Neuronal stem cell (in vitro differentiated cells): ENCODE data around the gene RNU1-2.
A peak's percentile ranks its signal among the peaks of the same experiment; 100 is the strongest.

Experiments used
- DNase-seq: peaks from one replicate; pipeline ENCODE4 v3.0.0-alpha.2; 2013; ENCODE audit warnings: low spot score
- H2AFZ ChIP-seq: one replicate; pipeline ENCODE4 v1.6.1; 2013; ENCODE audit warnings: mild to moderate bottlenecking, low read length, inconsistent platforms
- H2AK5ac ChIP-seq: 2 replicates; pipeline ENCODE4 v1.6.1; 2013; ENCODE audit warnings: low read depth, mild to moderate bottlenecking, inconsistent platforms, low read length, moderate library complexity, mixed read lengths
- H2BK120ac ChIP-seq: 2 replicates; pipeline ENCODE4 v1.6.1; 2013; ENCODE audit warnings: low read depth, mild to moderate bottlenecking, inconsistent platforms, low read length, moderate library complexity, mixed read lengths
- H2BK12ac ChIP-seq: one replicate; pipeline ENCODE4 v1.6.1; 2013; ENCODE audit warnings: low read length, inconsistent platforms
- H2BK15ac ChIP-seq: 2 replicates; pipeline ENCODE4 v1.6.1; 2013; ENCODE audit warnings: mild to moderate bottlenecking, low read length, inconsistent platforms, mixed read lengths
- H2BK5ac ChIP-seq: one replicate; pipeline ENCODE4 v1.6.1; 2013; ENCODE audit warnings: inconsistent platforms, mild to moderate bottlenecking, low read length, moderate library complexity
- H3K14ac ChIP-seq: one replicate; pipeline ENCODE4 v1.6.1; 2013; ENCODE audit warnings: low read length, inconsistent platforms
- H3K18ac ChIP-seq: 2 replicates; pipeline ENCODE4 v1.6.1; 2013; ENCODE audit warnings: low read length, inconsistent platforms
- H3K23ac ChIP-seq: 2 replicates; pipeline ENCODE4 v1.6.1; 2013; ENCODE audit warnings: low read depth, mild to moderate bottlenecking, mixed read lengths, low read length, inconsistent platforms; ENCODE audit not compliant: poor library complexity
- H3K27ac ChIP-seq: replicated peaks from 3 replicates; pipeline ENCODE4 v1.5.1; 2013; ENCODE audit warnings: low read length, inconsistent platforms
- H3K27me3 ChIP-seq, 3 experiments: 2 replicates each; pipeline ENCODE4 v1.6.1; 2013; ENCODE audit warnings: low read length in 3 of 3, mild to moderate bottlenecking in 2 of 3, inconsistent platforms in 1 of 3, low read depth in 1 of 3, mixed read lengths in 1 of 3, moderate library complexity in 1 of 3; ENCODE audit not compliant: control insufficient read depth in 3 of 3, insufficient read depth in 3 of 3
- H3K36me3 ChIP-seq, 2 donors: replicated peaks in 1 of 2; 2 replicates each; pipeline ENCODE4 v1.6.1; 2013; ENCODE audit warnings: low read length in 2 of 2; ENCODE audit not compliant: control insufficient read depth in 2 of 2, insufficient read depth in 2 of 2
- H3K4ac ChIP-seq: 2 replicates; pipeline ENCODE4 v1.6.1; 2013; ENCODE audit warnings: inconsistent platforms, mild to moderate bottlenecking, low read length, moderate library complexity
- H3K4me1 ChIP-seq, 2 donors: 1 replicate in 1 of 2; 2 replicates in 1 of 2; pipeline ENCODE4 v1.6.1; 2013; ENCODE audit warnings: low read length in 2 of 2, low read depth in 1 of 2; ENCODE audit not compliant: control insufficient read depth in 2 of 2, insufficient read depth in 1 of 2
- H3K4me2 ChIP-seq: one replicate; pipeline ENCODE4 v1.6.1; 2013; ENCODE audit warnings: mild to moderate bottlenecking, low read length, inconsistent platforms; ENCODE audit not compliant: insufficient read depth, poor library complexity, severe bottlenecking
- H3K4me3 ChIP-seq, 2 donors: 2 replicates each; pipeline ENCODE4 v1.5.1; 2013; ENCODE audit warnings: low read length in 2 of 2, mild to moderate bottlenecking in 2 of 2, inconsistent platforms in 1 of 2, moderate library complexity in 1 of 2
- H3K79me1 ChIP-seq: one replicate; pipeline ENCODE4 v1.6.1; 2013; ENCODE audit warnings: low read depth, mild to moderate bottlenecking, inconsistent platforms, low read length, moderate library complexity
- H3K9ac ChIP-seq: one replicate; pipeline ENCODE4 v1.6.1; 2013; ENCODE audit warnings: mild to moderate bottlenecking, low read depth, low read length, inconsistent platforms; ENCODE audit not compliant: poor library complexity
- H3K9me3 ChIP-seq, 2 donors: replicated peaks in 1 of 2; 2 replicates each; pipeline versions ENCODE3 to v1.6.1; 2013; ENCODE audit warnings: low read length in 2 of 2, mild to moderate bottlenecking in 2 of 2, inconsistent platforms in 1 of 2, low read depth in 1 of 2, mixed read lengths in 1 of 2, moderate library complexity in 1 of 2; ENCODE audit not compliant: control insufficient read depth in 2 of 2, insufficient read depth in 1 of 2
- H4K8ac ChIP-seq: one replicate; pipeline ENCODE4 v1.6.1; 2013; ENCODE audit warnings: low read depth, mild to moderate bottlenecking, inconsistent platforms, low read length, moderate library complexity
- H4K91ac ChIP-seq: one replicate; pipeline ENCODE4 v1.6.1; 2013; ENCODE audit warnings: low read length, low read depth, mild to moderate bottlenecking, inconsistent platforms; ENCODE audit not compliant: poor library complexity
- WGBS, 2 donors: extraction: QIAGEN DNeasy Blood & Tissue Kit; methylation state at CpG; one replicate each; pipeline ENCODE4 v1.1.7; 2013; ENCODE audit warnings: missing lambda C conversion rate in 2 of 2, mixed read lengths in 1 of 2; ENCODE audit not compliant: insufficient read length in 2 of 2, insufficient replicate concordance in 1 of 2; ENCODE audit errors: extremely low coverage in 2 of 2; 5-methylcytosine and 5-hydroxymethylcytosine counted together

Gene RNU1-2

GRCh38 chr1:16926491-16927073 is 30.8 kb downstream of the RNU1-2 start:
- DNase-seq: peak; percentile 88
- Histone ChIP-seq H3K18ac (peak overlapping the region; percentile 97), H3K27ac (peak overlapping the region; percentile 91), H3K14ac (no peak overlapping the region), H3K4ac (no peak overlapping the region), H2BK12ac (peak overlapping the region; percentile 99), H3K4me1 (peaks cover 34 to 44% of the 10 kb centered on the region in 2 donors), H3K4me3 (peak overlapping the region in 1 of 2 donors; percentile 67), H2AK5ac (peak overlapping the region; percentile 100), H3K23ac (peak overlapping the region; percentile 76), H2BK15ac (peak overlapping the region; percentile 75), H2BK5ac (peak overlapping the region; percentile 98), H3K36me3 (peaks cover 13 to 14% of the 10 kb centered on the region in 2 donors), H3K9me3 (no peaks in the 10 kb centered on the region), H2AFZ (no peak overlapping the region), H3K4me2 (peak overlapping the region; percentile 62), H3K79me1 (peaks cover 38% of the 10 kb centered on the region), H4K91ac (peak overlapping the region; percentile 97), H4K8ac (no peak overlapping the region), H3K27me3 (no peaks in the 10 kb centered on the region), H3K9ac (peak overlapping the region; percentile 53), H2BK120ac (peak overlapping the region; percentile 61)
- no CpG with 5 or more reads among the region's 10 CpGs for WGBS, 2 donors

- H4K91ac ChIP-seq: peak overlapping the region; percentile 97
- no peaks in the 10 kb centered on the region for H3K27me3 ChIP-seq
- peaks cover 30 to 40% of the 10 kb centered on the region in 2 donors for H3K4me1 ChIP-seq
- WGBS, 2 donors: no CpG with 5 or more reads among the region's 14 CpGs
- peak overlapping the region; percentile 98 for H2BK5ac ChIP-seq
- peak overlapping the region; percentile 91 for H3K27ac ChIP-seq
- peak overlapping the region; percentile 76 for H3K23ac ChIP-seq
- peak overlapping the region in 1 of 2 donors; percentile 67 for H3K4me3 ChIP-seq
- H3K36me3 ChIP-seq: peaks cover 15% of the 10 kb centered on the region in 2 donors
- peak overlapping the region; percentile 19 for H2BK120ac ChIP-seq
- peaks cover 32% of the 10 kb centered on the region for H3K79me1 ChIP-seq
- DNase-seq: no peak
- H2AK5ac ChIP-seq: peak overlapping the region; percentile 100
- peak overlapping the region; percentile 100 for H2BK15ac ChIP-seq
- no peak overlapping the region for H2AFZ ChIP-seq
- no peak overlapping the region for H4K8ac ChIP-seq
- peak overlapping the region; percentile 97 for H3K18ac ChIP-seq
- peak overlapping the region; percentile 99 for H3K14ac ChIP-seq
- H3K4ac ChIP-seq: peak overlapping the region; percentile 91
- peak overlapping the region; percentile 99 for H2BK12ac ChIP-seq
- H3K9me3 ChIP-seq: no peaks in the 10 kb centered on the region
- peak overlapping the region; percentile 78 for H3K9ac ChIP-seq
- H3K4me2 ChIP-seq: no peak overlapping the region
Observed at GRCh38 chr1:16927256-16927655, 31.5 kb downstream of the RNU1-2 start.

- WGBS, 2 donors: no CpG with 5 or more reads among the region's 13 CpGs
- Histone ChIP-seq H3K4me3 (no peak overlapping the region), H4K8ac (no peak overlapping the region), H2BK120ac (no peak overlapping the region), H3K79me1 (peaks cover 31% of the 10 kb centered on the region), H2AK5ac (peak overlapping the region; percentile 100), H3K14ac (peak overlapping the region; percentile 99), H2BK5ac (peak overlapping the region; percentile 98), H2BK12ac (peak overlapping the region; percentile 99), H3K23ac (peak overlapping the region; percentile 76), H3K4me2 (no peak overlapping the region), H4K91ac (peak overlapping the region; percentile 97), H2AFZ (no peak overlapping the region), H2BK15ac (peak overlapping the region; percentile 100), H3K27me3 (no peaks in the 10 kb centered on the region), H3K4ac (peak overlapping the region; percentile 91), H3K4me1 (peaks cover 30 to 34% of the 10 kb centered on the region in 2 donors), H3K36me3 (peaks cover 18 to 20% of the 10 kb centered on the region in 2 donors), H3K27ac (peak overlapping the region; percentile 91), H3K9me3 (no peaks in the 10 kb centered on the region), H3K9ac (peak overlapping the region; percentile 78), H3K18ac (peak overlapping the region; percentile 97)
- no peak for DNase-seq
Observed at GRCh38 chr1:16927711-16928485, 32.1 kb downstream of the RNU1-2 start.
